Heart left ventricle (tissue), 13 donors: Measurements from ENCODE around the gene SMARCC1.

Experiments
- POLR2A ChIP-seq, 2 donors: fragments of 450-650 bp; IDR thresholded peaks; one replicate each; pipeline ENCODE4 v1.6.1; 2017; ENCODE audit warnings: antibody characterized with exemption in 2 of 2, mild to moderate bottlenecking in 2 of 2, moderate library complexity in 2 of 2
- TF ChIP-seq, protein P1 (sequence below), 12 donors: fragments of 200-600 bp; sonication (generic) in 4 of 12; IDR thresholded peaks; one replicate each; pipeline versions ENCODE4 v1.5.0 to v1.8.0; 2018 to 2022; ENCODE audit warnings: antibody characterized with exemption in 12 of 12, mild to moderate bottlenecking in 5 of 12
- donor health status: ischemic (EF 13 %, LVEDD 7.1; RV severe dilation, severe dysfunction).
- donor health status: DM: no; HTN: yes; CAD: no.
- donor health status: DM: no; HTN: no; CAD: no.
- donor health status: ischemic (EF 25% LVEDD 6.9; RV normal size, moderate dysfunction).
- donor health status: ischemic (EF 25% LVEDD 5.7; RV mildly dilated, moderate dysfunction).
- donor health status: ischemic (EF 35%, LVEDD 5.7; RV mildly dilated, moderate dysfunction).
- donor health status: nonischemic (EF 11% LVEDD 7.7; RV severe dilation, severe dysfunction).
- donor health status: DM: yes; HTN: yes; CAD: no.
- donor health status: PGD.
- donor health status: ischemic (EF 29% LVEDD 5.4; RV normal size, mild dysfunction).
- donor health status: nonischemic (EF 23%, LVEDD 6.1; RV moderate dilation, normal function).

DNA sequence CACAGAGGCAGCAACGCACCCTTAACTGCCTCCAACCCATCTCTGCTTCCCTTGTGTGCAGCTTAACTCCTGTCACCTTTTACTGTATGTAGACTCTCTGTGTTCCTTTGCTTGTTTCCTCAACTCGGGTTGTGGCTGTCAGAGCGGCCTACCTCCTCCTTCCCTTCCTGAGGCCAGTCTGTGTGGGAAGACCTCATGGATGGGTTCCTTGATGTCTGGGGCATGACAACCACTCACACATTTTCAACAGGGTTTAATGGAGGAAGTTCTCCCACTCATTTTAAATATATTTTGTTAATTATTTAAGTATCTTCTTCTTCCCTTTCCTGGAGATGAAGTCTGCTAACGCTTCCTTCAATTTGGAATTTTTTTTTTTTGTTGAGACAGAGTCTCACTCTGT lies 201.2 kb downstream of the SMARCC1 start:
- TF ChIP-seq, protein P1, sequence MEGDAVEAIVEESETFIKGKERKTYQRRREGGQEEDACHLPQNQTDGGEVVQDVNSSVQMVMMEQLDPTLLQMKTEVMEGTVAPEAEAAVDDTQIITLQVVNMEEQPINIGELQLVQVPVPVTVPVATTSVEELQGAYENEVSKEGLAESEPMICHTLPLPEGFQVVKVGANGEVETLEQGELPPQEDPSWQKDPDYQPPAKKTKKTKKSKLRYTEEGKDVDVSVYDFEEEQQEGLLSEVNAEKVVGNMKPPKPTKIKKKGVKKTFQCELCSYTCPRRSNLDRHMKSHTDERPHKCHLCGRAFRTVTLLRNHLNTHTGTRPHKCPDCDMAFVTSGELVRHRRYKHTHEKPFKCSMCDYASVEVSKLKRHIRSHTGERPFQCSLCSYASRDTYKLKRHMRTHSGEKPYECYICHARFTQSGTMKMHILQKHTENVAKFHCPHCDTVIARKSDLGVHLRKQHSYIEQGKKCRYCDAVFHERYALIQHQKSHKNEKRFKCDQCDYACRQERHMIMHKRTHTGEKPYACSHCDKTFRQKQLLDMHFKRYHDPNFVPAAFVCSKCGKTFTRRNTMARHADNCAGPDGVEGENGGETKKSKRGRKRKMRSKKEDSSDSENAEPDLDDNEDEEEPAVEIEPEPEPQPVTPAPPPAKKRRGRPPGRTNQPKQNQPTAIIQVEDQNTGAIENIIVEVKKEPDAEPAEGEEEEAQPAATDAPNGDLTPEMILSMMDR (IDR thresholded peaks at IDR 0.05): no peak
- TF ChIP-seq POLR2A (IDR thresholded peaks at IDR 0.05): no peak
